ENCODE measurements around the gene GPX4. TPM values are rescaled to one million over a fixed set of nuclear protein-coding genes. Genes with fewer than 3 reads are reported as not detected.
A peak's percentile ranks its signal among the peaks of the same experiment; 100 is the strongest.

Gene GPX4
- total and polyA plus RNA-seq, 8 donors: 90.0 to 710 (median 348) TPM

- peaks cover 65 to 100% (median 96%) of the 10 kb centered on the region in 4 donors for H3K36me3 ChIP-seq
Measured at GRCh38 chr19:1110809-1111640, 7.2 kb downstream of the GPX4 start.

DNA sequence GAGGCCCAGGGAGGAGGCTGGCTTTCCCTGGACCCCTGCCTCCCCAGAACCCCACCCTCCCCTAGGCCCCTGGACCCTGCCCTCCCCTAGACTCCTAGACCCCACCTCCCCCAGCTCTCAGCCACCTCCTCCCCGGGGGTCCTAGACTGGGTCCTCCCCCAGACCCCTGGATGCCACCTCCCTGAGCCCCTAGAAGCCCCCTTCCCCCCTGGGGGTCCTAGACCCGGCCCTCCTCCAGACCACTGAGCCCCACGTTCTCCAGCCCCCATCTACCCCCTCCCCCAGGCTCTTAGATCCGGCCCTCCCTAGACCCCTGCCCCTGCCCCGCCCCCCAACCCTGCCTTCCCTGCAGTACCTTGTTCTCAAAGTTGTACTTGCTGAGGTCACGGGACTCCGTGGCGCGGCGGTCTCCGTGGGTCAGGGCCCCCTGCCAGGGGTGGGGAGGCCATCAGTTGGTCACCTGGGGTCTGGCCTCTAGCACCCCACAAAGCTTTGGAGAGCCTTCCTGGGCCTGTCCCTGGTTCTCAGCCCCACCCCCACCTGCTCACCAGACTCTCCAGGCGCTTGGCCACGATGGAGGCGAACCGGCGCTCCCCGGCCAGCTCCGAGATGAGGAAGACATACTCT, 8.0 kb downstream of the GPX4 start:
- intact Hi-C loops (cut with DNase I; ENCODE audit: low total_unique reads): loop anchor here (5.0 kb wide), 1 partner anchor 71 kb away; no protein-coding TSS in a partner anchor
- peaks cover 65 to 100% (median 96%) of the 10 kb centered on the region in 4 donors for H3K36me3 ChIP-seq

More at GRCh38 chr19:1110809-1111640, 7.2 kb downstream of the GPX4 start:
- WGBS, 5 donors: 74 to 89% (median 85%) methylated on average over 12 to 18 of the region's 18 CpGs
- no peak for DNase-seq
- Histone ChIP-seq H3K4me3 (no peak overlapping the region), H3K9me3 (no peaks in the 10 kb centered on the region), H3K27ac (peak overlapping the region in 4 of 5 donors; percentile 53 to 87 (median 81)), H3K27me3 (no peaks in the 10 kb centered on the region), H3K4me1 (peaks cover 24 to 57% (median 47%) of the 10 kb centered on the region in 4 donors)
- intact Hi-C loops (cut with DNase I; ENCODE audit: low total_unique reads): loop anchor here (5.0 kb wide), 1 partner anchor 71 kb away; no protein-coding TSS in a partner anchor
- TF ChIP-seq POLR2A (IDR thresholded peaks at IDR 0.05) (no peak), EP300 (IDR thresholded peaks at IDR 0.05) (no peak), POLR2AphosphoS5 (IDR thresholded peaks at IDR 0.05) (no peak)
- TF ChIP-seq, protein P1, sequence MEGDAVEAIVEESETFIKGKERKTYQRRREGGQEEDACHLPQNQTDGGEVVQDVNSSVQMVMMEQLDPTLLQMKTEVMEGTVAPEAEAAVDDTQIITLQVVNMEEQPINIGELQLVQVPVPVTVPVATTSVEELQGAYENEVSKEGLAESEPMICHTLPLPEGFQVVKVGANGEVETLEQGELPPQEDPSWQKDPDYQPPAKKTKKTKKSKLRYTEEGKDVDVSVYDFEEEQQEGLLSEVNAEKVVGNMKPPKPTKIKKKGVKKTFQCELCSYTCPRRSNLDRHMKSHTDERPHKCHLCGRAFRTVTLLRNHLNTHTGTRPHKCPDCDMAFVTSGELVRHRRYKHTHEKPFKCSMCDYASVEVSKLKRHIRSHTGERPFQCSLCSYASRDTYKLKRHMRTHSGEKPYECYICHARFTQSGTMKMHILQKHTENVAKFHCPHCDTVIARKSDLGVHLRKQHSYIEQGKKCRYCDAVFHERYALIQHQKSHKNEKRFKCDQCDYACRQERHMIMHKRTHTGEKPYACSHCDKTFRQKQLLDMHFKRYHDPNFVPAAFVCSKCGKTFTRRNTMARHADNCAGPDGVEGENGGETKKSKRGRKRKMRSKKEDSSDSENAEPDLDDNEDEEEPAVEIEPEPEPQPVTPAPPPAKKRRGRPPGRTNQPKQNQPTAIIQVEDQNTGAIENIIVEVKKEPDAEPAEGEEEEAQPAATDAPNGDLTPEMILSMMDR (IDR thresholded peaks at IDR 0.05): no peak

DNA sequence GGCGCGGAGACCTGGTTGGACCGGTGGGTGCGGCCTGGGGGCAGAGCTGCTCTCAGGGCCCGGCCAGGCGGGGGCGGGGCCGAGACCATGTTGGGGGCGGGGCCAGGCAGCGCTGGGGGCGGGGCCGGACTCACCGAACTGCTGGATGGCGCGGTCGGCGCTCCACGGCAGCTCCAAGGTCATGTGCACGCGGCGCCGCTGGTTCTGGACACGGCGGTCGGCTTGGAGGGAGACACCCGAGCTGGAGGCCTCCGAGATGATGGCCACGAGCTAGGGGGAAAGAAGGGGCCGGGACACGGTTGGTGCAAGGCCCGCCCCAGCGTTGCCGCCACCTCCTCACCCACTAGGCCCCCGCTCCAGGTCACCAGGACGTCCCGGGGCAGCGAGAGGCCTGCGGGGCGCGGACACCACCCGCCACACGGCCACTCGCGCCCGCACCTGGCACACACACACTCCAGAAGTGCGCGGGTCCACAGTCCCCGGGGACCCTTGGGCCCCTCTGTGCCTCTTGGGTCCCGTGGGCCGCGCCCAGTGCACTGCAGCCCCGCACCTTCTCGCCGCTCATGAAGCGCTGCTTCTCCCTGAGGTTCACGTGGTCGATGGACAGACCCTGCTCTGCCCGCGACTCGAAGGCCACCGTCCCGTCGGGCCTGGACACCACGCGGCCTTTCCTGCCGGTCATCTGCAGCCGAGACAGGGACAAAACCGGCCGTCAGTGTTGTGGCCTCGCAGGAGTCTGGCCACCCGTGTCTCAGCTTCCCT, 8.7 kb downstream of the GPX4 start:
- WGBS, 5 donors: 32 to 65% (median 55%) methylated on average over 32 to 71 of the region's 71 CpGs
- Histone ChIP-seq H3K27ac (peak overlapping the region; percentile 62 to 87 (median 82)), H3K27me3 (no peaks in the 10 kb centered on the region), H3K4me1 (peaks cover 24 to 43% (median 33%) of the 10 kb centered on the region in 4 donors), H3K4me3 (peak overlapping the region in 2 of 4 donors; percentile 5 to 29), H3K36me3 (peaks cover 65 to 100% (median 96%) of the 10 kb centered on the region in 4 donors), H3K9me3 (no peaks in the 10 kb centered on the region)
- DNase-seq: peak; percentile 90 to 91
- intact Hi-C loops (cut with DNase I; ENCODE audit: low total_unique reads): loop anchor here (5.0 kb wide), 1 partner anchor 70 kb away; no protein-coding TSS in a partner anchor
- TF ChIP-seq EP300 (IDR thresholded peaks at IDR 0.05) (no peak), POLR2AphosphoS5 (IDR thresholded peaks at IDR 0.05) (peak in 1 of 3 donors; percentile 41), POLR2A (IDR thresholded peaks at IDR 0.05) (no peak)
- TF ChIP-seq, protein P1 (IDR thresholded peaks at IDR 0.05): no peak

More for the DNA sequence above, 8.0 kb downstream of the GPX4 start:
- WGBS, 5 donors: 42 to 65% (median 55%) methylated on average over 11 to 18 of the region's 18 CpGs
- Histone ChIP-seq H3K27me3 (no peaks in the 10 kb centered on the region), H3K4me3 (peak overlapping the region in 1 of 4 donors; percentile 29), H3K4me1 (peaks cover 24 to 50% (median 40%) of the 10 kb centered on the region in 4 donors), H3K27ac (peak overlapping the region; percentile 12 to 87 (median 78)), H3K9me3 (no peaks in the 10 kb centered on the region)
- DNase-seq: no peak
- TF ChIP-seq POLR2AphosphoS5 (IDR thresholded peaks at IDR 0.05) (no peak), POLR2A (IDR thresholded peaks at IDR 0.05) (no peak), EP300 (IDR thresholded peaks at IDR 0.05) (no peak)
- TF ChIP-seq, protein P1 (IDR thresholded peaks at IDR 0.05): no peak

All from stomach (tissue), 9 donors.